HS-27A (cell line): ENCODE measurements around the gene KCNMA1.

Source experiments
- DNase-seq: peaks from one replicate; pipeline ENCODE4 v3.0.0-alpha.2; 2012; ENCODE audit warnings: low read depth, missing footprints

KCNMA1 gene

DNA sequence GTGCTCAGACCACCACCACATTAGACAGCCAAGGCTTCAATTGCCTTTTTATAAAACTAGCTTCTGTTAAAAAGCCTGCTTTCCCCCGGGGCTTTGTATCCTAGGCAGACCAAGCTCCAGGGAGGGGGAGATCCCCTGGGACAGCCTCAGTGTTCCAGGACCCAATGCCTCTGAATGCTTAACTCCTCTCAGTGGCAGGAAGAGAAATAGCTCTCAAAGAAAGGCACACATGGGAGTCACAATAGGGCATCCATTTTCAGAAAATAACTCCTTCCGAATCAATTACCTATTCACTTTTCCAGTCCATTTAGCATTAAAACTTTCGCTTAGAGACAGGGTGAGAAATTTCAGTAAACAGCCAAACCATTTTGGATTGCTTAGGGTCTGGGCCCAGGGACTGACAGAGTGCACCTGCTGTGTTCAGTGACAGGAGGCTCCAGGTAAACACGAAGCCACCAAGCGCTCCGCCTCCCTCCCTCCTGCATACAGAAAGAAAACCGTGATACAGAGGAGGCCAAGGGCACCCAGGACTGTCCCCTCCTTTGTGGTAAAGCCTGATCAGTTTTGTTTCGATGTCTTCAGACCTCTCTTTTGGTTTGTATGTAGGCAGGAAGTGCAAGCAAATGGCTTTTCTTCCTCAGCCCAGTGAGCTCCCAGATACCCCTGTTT lies 599.7 kb downstream of the KCNMA1 start:
- no peak for DNase-seq

GRCh38 chr10:77036993-77037734 lies 600.4 kb downstream of the KCNMA1 start:
- no peak for DNase-seq

GRCh38 chr10:77036276-77036675 lies 601.3 kb downstream of the KCNMA1 start:
- no peak for DNase-seq

DNA sequence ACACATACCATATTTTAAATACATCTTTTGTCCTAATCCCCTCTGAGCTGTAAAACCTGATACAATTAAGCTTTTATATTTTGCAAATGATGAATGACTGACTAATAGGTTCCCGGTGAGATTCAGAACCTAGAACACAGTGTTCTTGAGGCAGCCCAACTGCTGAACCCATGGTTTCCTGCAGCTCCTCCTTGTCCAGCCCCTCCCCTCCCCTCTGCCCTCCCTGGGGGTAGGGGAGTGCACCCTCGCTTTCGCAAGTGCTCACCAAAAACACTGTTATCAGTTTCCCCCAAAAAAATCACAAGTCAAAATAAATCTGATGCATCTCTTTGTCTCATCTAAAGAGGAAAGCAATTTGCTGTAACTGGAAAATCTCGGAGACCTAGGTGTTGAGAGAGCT lies 602.8 kb downstream of the KCNMA1 start:
- DNase-seq: no peak

DNA sequence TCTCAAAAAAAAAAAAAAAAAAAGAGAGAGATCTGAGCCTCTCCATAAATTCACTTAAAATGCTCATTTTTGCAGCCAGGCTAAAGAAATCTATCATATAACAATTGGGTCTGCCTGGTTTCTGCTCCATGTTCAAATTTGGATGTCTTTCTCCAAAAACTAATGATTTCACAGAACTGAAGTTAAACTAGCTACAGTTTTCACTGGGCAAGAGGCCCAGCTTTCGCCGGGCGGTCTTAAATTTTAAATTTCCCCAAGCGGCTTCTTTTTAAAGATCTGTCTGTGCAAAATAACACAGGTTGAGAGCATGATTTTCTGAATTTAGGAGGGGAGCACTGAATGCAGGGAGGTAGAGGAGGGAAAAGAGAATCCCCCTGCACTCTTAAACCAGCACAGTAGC lies 603.4 kb downstream of the KCNMA1 start:
- no peak for DNase-seq

GRCh38 chr10:77032188-77032570 lies 605.4 kb downstream of the KCNMA1 start:
- DNase-seq: no peak

GRCh38 chr10:77031531-77032187 lies 605.9 kb downstream of the KCNMA1 start:
- no peak for DNase-seq

GRCh38 chr10:77030974-77031373 lies 606.6 kb downstream of the KCNMA1 start:
- no peak for DNase-seq

GRCh38 chr10:77029777-77030717 lies 607.6 kb downstream of the KCNMA1 start:
- no peak for DNase-seq

GRCh38 chr10:77028042-77028441 lies 609.6 kb downstream of the KCNMA1 start:
- no peak for DNase-seq

GRCh38 chr10:77027576-77027975 lies 610.0 kb downstream of the KCNMA1 start:
- DNase-seq: no peak

- DNase-seq: no peak
Measured at GRCh38 chr10:77027141-77027540, 610.5 kb downstream of the KCNMA1 start.

- no peak for DNase-seq
Measured at GRCh38 chr10:77026148-77026547, 611.5 kb downstream of the KCNMA1 start.

GRCh38 chr10:77024461-77024860 lies 613.1 kb downstream of the KCNMA1 start:
- DNase-seq: no peak

- DNase-seq: no peak
Measured at GRCh38 chr10:77023396-77023795, 614.2 kb downstream of the KCNMA1 start.

GRCh38 chr10:77022671-77023070 lies 614.9 kb downstream of the KCNMA1 start:
- DNase-seq: no peak

DNA sequence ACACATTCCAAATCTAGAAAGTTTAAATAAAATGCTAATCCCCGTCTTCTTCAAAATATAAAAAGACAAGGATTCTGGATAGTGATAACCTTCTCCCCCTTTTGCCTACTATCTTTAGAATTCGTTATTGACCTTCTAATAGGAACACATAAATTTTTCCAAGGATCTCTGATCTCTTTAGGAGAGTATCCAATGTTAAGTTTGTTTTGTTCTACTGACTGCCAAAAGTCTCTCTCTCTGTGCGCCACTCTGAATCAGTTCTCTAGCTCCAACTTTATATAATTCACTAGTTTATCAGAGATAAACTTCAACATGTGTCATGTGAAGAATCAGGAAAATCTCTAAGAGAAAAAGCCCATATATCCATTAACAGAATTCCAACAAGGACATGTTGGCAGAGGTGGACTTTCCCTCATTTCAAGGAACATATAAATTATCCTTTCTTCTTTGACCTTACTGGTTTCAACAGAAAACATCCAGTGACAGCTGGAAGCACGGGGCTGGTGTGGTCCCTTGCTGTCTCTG lies 615.6 kb downstream of the KCNMA1 start:
- DNase-seq: no peak

- no peak for DNase-seq
Measured at GRCh38 chr10:77020426-77021040, 617.1 kb downstream of the KCNMA1 start.

DNA sequence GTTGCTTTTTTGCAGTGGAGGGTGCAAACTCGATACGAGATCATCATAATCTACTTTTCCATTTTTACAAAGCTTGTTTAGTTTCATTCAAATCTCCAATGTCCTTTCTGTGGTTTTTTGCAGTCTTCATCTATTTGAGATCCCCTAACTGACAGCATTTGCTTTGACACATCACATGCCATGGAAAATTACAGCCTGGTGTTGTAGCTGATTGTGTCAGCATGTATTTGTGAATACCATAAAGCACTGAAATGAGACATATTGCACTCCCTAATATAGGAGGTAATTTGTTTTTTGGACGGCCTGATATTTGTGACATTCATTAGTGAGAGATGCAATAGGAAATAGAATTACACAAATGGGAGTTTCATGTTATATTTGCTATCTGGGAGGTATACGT lies 620.8 kb downstream of the KCNMA1 start:
- DNase-seq: no peak

GRCh38 chr10:77016278-77016815 lies 621.3 kb downstream of the KCNMA1 start:
- DNase-seq: no peak

GRCh38 chr10:77015360-77015759 lies 622.2 kb downstream of the KCNMA1 start:
- no peak for DNase-seq
